ENCODE data around the gene LPP. TPM values are rescaled to one million over a fixed set of nuclear protein-coding genes. Genes with fewer than 3 reads are reported as not detected.
A peak's percentile ranks its signal among the peaks of the same experiment; 100 is the strongest.

Gene LPP
- polyA plus RNA-seq, 1 donor (not counting 4 experiments of a cell fraction or from before 2014, with no cell fraction given): 16.0 TPM

DNA sequence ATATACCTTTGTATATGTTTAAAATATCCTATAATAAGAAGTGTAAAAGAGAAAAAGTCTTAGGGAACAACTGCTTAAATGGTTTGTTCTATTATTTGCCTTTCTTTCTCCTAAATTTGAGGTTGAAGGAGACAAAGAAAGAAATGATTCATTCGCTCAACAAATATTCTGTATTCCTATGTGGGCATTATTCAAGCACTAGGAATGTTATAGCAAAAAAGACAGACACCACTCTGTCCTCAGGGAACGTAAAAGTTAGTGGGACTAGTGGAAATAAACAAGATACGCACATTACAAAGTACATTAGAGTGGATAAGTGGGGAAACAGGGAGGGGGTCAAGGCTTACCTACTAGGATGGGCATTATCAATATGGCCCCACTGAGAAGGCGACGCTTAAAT lies 332.2 kb downstream of the LPP start:
- Histone ChIP-seq H3K9ac (ENCODE audit: control insufficient read depth, extremely low read depth, insufficient read depth, low read length) (no peak overlapping the region), H3K4me1 (ENCODE audit: control insufficient read depth, extremely low read depth, insufficient read depth, low read length) (peaks cover 4% of the 10 kb centered on the region), H3K9me3 (ENCODE audit: control insufficient read depth, low read depth, low read length) (no peaks in the 10 kb centered on the region), H3K79me2 (ENCODE audit: control insufficient read depth, insufficient read depth, low read length) (no peaks in the 10 kb centered on the region), H3K4me3 (ENCODE audit: control insufficient read depth in 2 of 3, extremely low read depth in 1 of 3, insufficient read depth in 2 of 3, low read depth in 1 of 3, low read length in 3 of 3) (no peak overlapping the region), H3K27ac (ENCODE audit: control insufficient read depth, insufficient read depth, low read length) (no peak overlapping the region), H3K36me3 (ENCODE audit: control insufficient read depth in 2 of 2, extremely low read depth in 1 of 2, insufficient read depth in 2 of 2, low read length in 2 of 2) (no peaks in the 10 kb centered on the region), H3K9me1 (ENCODE audit: control insufficient read depth, extremely low read depth, insufficient read depth, low read length) (no peaks in the 10 kb centered on the region), H3K4me2 (ENCODE audit: control insufficient read depth, extremely low read depth, insufficient read depth, low read depth, low read length) (no peak overlapping the region), H3K27me3 (ENCODE audit: control insufficient read depth, extremely low read depth, insufficient read depth, low read length) (no peaks in the 10 kb centered on the region), H4K20me1 (ENCODE audit: control insufficient read depth, extremely low read depth, insufficient read depth, low read length) (no peaks in the 10 kb centered on the region), H2AFZ (ENCODE audit: control insufficient read depth, low read length) (no peak overlapping the region)
- dilution Hi-C loops (cut with MboI; ENCODE audit: extremely low pct_ligation_motif_present, low sequenced_read_pairs): no loop called here
- TF ChIP-seq, protein P1, sequence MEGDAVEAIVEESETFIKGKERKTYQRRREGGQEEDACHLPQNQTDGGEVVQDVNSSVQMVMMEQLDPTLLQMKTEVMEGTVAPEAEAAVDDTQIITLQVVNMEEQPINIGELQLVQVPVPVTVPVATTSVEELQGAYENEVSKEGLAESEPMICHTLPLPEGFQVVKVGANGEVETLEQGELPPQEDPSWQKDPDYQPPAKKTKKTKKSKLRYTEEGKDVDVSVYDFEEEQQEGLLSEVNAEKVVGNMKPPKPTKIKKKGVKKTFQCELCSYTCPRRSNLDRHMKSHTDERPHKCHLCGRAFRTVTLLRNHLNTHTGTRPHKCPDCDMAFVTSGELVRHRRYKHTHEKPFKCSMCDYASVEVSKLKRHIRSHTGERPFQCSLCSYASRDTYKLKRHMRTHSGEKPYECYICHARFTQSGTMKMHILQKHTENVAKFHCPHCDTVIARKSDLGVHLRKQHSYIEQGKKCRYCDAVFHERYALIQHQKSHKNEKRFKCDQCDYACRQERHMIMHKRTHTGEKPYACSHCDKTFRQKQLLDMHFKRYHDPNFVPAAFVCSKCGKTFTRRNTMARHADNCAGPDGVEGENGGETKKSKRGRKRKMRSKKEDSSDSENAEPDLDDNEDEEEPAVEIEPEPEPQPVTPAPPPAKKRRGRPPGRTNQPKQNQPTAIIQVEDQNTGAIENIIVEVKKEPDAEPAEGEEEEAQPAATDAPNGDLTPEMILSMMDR (optimal IDR thresholded peaks at IDR 0.05 in 1 of 3, IDR thresholded peaks at IDR 0.05 in 1 of 3, conservative IDR thresholded peaks at IDR 0.05 in 1 of 3; ENCODE audit: extremely low read depth in 1 of 3, insufficient read depth in 2 of 3, low read length in 3 of 3): no peak
- no peak for TF ChIP-seq EZH2 (IDR thresholded peaks at IDR 0.05; ENCODE audit: low read length)
- DNase-seq (ENCODE audit: low read depth, low spot score) (no peak), FAIRE-seq (peak; percentile 29)

DNA sequence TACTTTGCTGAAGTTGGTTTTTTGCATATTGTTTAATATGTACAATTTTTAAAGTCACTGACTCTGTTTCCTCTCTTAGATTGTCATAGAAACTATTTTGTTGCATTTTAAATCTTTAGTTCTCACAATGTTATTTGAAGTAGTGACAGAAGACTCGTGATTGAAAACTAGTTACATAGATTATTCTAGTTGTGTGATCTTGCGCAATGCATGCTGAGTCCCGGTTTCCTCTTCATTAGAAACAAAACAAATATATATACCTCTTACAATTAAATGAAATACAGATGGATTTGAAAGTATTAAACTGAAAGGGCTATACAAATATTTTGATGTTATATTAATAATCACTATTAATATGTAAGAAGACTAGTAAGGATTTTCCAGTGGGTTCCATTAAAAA lies 333.0 kb downstream of the LPP start:
- TF ChIP-seq, protein P1 (optimal IDR thresholded peaks at IDR 0.05 in 1 of 3, IDR thresholded peaks at IDR 0.05 in 1 of 3, conservative IDR thresholded peaks at IDR 0.05 in 1 of 3; ENCODE audit: extremely low read depth in 1 of 3, insufficient read depth in 2 of 3, low read length in 3 of 3): no peak
- no peak for TF ChIP-seq EZH2 (IDR thresholded peaks at IDR 0.05; ENCODE audit: low read length)
- no peak overlapping the region for H2AFZ ChIP-seq (ENCODE audit: control insufficient read depth, low read length)
- H4K20me1 ChIP-seq (ENCODE audit: control insufficient read depth, extremely low read depth, insufficient read depth, low read length): no peaks in the 10 kb centered on the region
- no peaks in the 10 kb centered on the region for H3K9me3 ChIP-seq (ENCODE audit: control insufficient read depth, low read depth, low read length)
- no peak overlapping the region for H3K27ac ChIP-seq (ENCODE audit: control insufficient read depth, insufficient read depth, low read length)
- FAIRE-seq (no peak), DNase-seq (ENCODE audit: low read depth, low spot score) (no peak)
- H3K9ac ChIP-seq (ENCODE audit: control insufficient read depth, extremely low read depth, insufficient read depth, low read length): no peak overlapping the region
- no peak overlapping the region for H3K4me3 ChIP-seq (ENCODE audit: control insufficient read depth in 2 of 3, extremely low read depth in 1 of 3, insufficient read depth in 2 of 3, low read depth in 1 of 3, low read length in 3 of 3)
- H3K79me2 ChIP-seq (ENCODE audit: control insufficient read depth, insufficient read depth, low read length): no peaks in the 10 kb centered on the region
- H3K9me1 ChIP-seq (ENCODE audit: control insufficient read depth, extremely low read depth, insufficient read depth, low read length): no peaks in the 10 kb centered on the region
- no peaks in the 10 kb centered on the region for H3K27me3 ChIP-seq (ENCODE audit: control insufficient read depth, extremely low read depth, insufficient read depth, low read length)
- peaks cover 4% of the 10 kb centered on the region for H3K4me1 ChIP-seq (ENCODE audit: control insufficient read depth, extremely low read depth, insufficient read depth, low read length)
- dilution Hi-C loops (cut with MboI; ENCODE audit: extremely low pct_ligation_motif_present, low sequenced_read_pairs): no loop called here
- no peaks in the 10 kb centered on the region for H3K36me3 ChIP-seq (ENCODE audit: control insufficient read depth in 2 of 2, extremely low read depth in 1 of 2, insufficient read depth in 2 of 2, low read length in 2 of 2)
- no peak overlapping the region for H3K4me2 ChIP-seq (ENCODE audit: control insufficient read depth, extremely low read depth, insufficient read depth, low read depth, low read length)

All from keratinocyte (primary cell).